Hepatic stellate cell (primary cell): Measurements from ENCODE around the gene TAS2R19.
"Not testable (repeated sequence)": the region's sequence is repeated elsewhere in the genome, so short reads cannot be mapped to it uniquely, and the experiment has no call there.

ENCODE experiments used
- DNase-seq: peaks from one replicate; pipeline ENCODE4 v3.0.0; 2011; ENCODE audit warnings: low spot score

TAS2R19 gene, protein sequence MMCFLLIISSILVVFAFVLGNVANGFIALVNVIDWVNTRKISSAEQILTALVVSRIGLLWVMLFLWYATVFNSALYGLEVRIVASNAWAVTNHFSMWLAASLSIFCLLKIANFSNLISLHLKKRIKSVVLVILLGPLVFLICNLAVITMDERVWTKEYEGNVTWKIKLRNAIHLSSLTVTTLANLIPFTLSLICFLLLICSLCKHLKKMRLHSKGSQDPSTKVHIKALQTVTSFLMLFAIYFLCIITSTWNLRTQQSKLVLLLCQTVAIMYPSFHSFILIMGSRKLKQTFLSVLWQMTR

DNA sequence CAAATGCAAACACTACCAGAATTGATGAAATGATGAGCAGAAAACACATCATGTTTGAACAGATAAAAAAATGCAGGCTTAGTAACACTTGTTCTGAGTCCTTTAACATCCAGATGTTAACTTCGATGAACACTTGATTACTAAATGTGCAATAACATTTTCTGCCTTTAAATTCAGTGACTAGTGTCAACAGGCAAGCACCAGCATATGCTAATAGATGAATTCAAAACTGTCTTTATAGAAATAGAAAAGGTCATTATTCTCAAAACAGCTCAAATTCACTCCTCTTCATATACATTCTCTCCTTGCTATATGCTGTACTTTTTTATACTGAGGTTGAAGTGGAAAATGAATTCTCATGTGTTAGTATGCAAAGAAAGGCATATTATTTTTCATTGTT is at the start of gene TAS2R19:
Gene TAS2R19 (minus strand): TSS at position 101 of the 400 bp plus-strand sequence. CDS start 49 bp downstream, at position 52.
- DNase-seq: no peak

DNA sequence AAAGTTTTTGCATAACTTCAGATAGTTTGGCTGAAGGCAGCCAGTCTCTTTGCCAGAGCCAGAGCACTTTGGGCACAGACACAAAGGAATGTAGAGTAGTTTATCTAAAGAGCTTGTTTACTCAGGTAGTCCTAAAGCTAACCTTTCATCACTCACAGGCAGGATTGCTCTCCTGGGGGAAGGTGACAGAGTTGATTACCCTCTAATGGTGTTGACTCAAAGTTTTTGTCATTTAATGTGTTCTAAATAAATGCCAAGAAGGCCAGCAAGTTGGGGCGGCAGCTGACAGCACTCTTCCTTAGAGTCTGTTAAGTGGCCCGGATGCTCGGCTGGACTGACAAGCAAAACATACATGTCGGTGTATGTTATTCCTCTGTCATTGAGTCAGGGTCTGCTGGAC is 49.0 kb upstream of the TAS2R19 start:
- no peak for DNase-seq

DNA sequence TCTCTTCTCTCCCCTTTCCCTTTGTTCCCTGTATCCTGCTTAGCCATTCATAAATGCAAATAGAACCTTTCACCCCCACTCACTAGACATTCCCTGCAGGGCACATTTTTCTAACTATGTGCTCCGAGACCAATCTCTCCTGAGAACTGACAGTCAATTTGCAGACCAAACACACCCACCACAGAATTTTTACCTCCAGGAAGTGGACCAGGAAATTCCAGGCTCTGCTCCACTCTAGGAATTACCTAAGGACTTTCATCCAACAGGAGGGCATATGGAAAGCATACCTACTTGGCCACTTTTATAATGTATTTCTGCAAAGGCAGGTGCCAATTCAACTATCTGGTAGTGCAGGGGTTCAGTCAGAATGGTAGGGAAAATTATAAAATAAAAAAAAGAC is 48.6 kb upstream of the TAS2R19 start:
- no peak for DNase-seq

DNA sequence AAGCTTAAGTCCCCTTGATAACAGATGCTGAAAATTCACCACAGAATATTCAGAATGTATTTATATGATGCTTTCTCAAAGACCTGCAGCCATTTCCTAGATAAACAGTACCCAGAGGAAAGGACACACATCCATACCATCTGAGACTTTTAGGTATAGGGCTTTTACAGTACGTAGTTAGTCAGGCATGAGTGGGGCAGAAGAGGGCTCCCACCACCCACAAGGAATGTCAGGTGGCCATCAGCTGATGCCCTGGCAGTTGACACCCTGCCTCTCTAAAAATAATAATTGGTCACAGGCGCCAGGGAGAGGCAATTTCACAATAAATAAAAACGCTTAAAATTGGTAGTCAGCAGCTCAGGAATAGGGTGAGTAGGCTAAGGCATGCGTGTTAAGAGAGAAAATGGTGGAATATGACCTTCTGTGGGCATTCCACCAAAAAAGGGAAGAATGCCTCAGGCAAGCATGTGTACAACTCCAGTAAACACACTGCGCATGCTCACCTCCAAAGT is 47.5 kb upstream of the TAS2R19 start:
- DNase-seq: no peak

DNA sequence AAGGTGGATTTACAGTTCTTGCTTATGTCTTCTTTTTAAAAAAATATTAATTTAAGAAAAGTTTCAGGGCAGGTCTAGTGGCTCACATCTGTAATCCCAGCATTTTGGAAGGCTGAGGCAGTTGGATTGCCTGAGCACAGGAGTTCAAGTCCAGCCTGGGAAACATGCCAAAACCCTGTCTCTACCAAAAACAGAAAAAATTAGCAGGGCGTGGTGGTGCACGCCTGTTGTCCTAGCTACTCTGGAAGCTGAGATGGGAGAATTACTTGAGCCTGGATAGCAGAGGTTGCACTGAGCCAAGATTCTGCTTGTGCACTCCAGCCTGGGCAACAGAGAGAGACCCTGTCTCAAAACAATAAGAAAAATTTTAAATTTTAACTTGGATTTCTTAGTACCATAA is 45.1 kb upstream of the TAS2R19 start:
- no peak for DNase-seq

DNA sequence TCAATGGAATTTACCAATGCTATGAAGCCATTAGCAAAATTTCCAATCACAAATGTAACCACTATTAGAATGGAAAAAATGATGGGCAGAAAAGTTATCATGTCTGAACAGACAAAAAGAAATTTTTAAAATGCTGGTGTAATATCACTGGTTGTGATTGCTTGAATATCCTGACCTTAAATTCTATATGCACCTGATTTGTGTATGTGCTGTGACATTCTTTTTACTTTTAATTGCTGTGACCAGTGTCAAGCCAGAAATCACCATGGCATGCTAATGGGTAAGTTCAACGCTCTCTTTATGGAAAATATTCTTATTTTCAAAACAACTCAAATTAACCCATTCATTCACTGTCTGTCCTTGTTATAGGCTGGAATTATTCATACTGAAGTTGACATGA is 39.8 kb upstream of the TAS2R19 start, which contains the start of gene TAS2R46:
Gene TAS2R46 (minus strand): TSS at position 101 of the 400 bp plus-strand sequence. CDS start 0 bp downstream, at position 101.
- DNase-seq: not testable (repeated sequence)

DNA sequence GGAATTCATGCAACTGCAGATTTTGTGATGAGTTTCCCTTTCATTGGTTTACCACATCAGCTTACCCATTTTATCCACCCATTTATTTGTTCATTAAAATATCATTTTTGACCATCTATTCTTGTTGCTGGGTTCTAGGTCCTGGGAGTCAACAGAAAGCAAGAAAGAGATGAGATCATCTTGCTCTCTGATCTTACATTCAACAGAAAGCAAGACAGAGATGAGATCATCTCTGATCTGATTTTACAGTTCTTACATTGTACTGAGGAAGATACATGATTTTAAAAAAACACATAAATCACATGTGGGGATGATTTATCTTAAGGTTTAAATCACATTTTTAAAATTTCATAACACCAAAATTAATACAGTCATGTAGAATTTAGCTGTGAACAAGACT is 37.4 kb upstream of the TAS2R19 start:
- no peak for DNase-seq

DNA sequence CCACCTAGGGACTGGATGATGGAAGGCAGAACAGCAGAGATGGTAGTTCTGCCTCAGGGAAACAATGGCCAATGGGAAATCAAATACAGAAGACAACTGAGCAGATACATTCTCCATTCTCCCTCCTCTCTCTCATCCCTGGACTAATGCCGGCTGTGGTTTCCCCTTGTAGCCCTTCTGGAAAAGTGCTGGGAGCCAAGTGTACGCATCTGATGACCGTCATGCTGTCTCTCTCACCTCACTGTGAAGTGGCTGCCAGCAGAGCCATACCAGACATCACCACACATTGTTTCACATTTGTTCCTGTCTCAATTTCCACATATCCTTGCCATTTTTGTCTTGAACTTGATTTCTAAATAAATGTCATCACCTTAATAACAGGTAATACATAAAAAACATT is 36.6 kb upstream of the TAS2R19 start:
- no peak for DNase-seq

DNA sequence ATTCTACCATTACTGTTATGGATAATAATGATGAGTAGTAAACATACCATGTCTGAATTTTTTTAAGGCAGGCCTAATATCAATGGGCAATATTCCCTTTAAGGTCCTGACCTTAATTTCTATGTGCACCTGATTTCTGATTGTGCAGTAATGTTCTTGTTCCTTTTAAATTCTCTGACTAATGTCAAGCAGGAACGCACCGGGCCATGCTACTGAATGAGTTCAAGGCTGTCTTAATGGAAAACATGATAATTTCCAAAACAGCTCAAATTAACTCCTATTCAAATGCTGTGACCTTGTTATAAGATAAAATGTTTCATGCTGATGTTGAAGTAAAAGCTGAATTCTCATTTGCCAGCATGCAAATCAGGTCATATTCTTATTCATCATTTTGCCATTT is 32.9 kb upstream of the TAS2R19 start:
- no peak for DNase-seq

DNA sequence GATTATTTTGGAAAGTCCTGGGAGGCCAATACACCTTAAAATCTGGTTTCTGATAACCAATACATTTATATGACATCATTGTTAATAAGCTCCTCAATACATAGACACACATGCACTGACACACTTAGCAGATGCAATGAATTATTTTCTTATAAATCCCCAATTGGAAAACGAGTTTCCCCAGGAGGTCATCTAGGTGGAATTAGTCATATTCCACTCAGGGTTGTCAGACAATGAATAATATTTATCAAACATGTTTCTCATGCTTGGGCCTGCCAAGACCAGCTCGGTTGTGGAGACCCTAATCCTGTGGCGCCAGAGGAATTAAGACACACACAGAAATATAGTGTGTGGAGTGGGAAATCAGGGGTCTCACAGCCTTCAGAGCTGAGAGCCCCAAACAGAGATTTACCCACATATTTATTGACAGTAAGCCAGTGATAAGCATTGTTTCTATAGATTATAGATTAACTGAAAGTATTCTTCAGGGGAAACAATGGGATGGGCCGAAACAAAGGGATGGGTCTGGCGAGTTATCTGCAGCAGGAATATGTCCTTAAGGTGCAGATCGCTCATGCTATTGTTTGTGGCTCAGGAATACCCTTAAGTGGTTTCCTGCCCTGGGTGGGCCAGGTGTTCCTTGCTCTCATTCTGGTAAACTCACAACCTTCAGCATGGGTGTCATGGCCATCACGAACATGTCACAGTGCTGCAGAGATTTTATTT is 27.5 kb upstream of the TAS2R19 start:
- DNase-seq: not testable (repeated sequence)

DNA sequence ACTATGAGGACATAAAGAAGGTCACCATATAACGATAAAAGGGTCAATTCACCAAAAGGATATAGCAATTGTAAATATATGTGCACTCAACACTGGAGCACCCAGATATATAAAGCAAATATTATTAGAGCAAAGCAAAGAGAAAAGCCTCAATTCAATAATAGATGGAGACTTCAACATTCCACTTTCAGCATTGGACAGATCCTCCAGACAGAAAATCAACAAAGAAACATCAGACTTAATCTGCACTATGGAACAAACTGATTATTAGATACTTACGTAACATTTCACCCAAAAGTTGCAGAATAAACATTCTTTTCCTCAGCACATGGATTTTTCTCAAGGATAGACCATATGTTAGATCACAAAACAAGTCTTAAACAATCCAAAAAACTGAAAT is 18.9 kb upstream of the TAS2R19 start:
- DNase-seq: not testable (repeated sequence)

DNA sequence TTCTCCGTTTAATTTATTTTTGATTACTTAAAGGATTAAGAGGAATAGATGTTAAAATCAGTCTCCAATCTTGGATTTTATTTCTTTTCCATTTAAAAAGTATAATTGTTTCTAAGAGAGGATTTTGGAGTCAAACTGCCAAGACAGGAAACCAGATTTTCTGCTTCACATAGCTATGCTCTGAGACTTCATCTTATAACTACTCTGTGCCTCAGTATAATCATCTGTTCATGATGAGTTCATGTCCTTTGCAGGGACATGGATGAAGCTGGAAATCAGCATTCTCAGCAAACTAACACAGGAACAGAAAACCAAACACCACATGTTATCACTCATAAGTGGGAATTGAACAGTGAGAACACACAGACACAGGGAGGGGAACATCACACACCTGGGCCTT is 17.7 kb upstream of the TAS2R19 start:
- no peak for DNase-seq

DNA sequence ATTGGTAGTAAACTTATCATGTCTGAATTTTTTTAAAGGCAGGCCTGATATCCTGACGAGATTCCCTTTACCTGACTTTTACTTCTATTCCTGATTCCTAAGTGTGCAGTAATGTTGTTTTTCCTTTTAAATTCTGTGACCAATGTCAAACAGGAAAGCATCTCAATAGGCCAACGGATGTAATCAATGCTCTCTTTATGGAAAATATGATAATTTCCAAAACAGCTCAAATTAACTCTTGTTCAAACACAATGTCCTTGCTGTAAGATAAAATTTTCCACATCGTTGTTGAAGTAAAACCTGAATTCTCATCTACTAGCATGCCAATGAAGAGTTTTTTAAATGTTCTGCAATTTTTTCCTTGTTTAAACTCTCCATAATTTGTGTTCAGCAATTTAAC is 16.8 kb upstream of the TAS2R19 start:
- no peak for DNase-seq

DNA sequence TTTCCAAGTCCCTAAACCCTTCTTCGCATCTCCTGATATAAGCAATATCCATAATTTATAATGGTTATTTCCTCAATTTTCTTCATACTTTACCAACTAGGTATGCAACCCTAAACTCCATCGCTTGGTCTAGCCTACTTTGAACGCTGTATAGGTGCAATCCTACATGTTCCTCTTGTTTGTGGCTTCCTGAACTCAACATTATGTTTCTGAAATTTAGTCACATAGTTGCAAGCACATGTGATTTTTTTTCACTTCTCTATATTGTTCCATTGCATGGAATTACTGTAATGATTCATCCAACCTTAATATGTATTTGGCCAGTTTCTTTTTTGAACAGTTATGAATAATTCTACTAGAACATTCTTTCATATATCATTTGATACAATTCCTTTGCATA is 11.5 kb upstream of the TAS2R19 start:
- DNase-seq: not testable (repeated sequence)

DNA sequence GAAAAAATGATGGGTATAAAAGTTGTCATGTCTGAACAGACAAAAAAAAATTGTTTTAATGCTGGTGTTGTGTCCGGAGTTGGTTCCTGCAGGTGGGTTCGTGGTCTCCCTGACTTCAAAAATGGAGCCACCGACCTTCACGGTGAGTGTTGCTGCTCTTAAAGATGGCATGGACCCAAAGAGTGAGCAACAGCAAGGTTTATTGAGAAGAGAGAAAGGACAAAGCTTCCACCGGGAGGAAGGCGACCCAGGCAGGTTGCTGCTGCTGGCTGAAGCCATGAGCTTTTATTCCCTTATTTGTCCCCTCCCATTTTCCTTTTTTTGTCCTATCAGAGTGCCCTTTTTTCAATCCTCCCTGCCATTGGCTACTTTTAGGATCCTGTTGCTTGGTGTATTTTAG is 8.9 kb upstream of the TAS2R19 start, which contains the start of gene TAS2R31:
Gene TAS2R31 (minus strand): TSS at position 101 of the 400 bp plus-strand sequence. CDS start 72 bp downstream, at position 29.
- no peak for DNase-seq

DNA sequence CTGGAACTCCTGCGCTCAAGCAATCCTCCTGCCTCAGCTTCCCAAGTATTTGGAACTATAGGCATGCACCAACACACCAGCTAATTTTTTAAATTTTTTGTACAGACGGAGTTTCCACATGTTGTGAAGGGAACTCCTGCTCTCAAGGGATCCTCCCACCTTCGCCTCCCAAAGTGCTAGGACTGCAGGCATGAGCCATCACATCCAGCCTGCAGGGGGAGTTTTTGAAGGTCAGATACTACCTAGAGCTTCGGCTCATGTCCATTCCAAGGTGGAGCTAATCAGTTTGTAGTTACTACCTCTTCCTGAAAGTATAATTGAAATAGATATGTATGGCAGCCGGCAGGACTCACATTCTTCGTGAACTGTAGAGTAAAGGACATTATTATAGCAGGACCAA is 3.7 kb upstream of the TAS2R19 start:
- DNase-seq: no peak

DNA sequence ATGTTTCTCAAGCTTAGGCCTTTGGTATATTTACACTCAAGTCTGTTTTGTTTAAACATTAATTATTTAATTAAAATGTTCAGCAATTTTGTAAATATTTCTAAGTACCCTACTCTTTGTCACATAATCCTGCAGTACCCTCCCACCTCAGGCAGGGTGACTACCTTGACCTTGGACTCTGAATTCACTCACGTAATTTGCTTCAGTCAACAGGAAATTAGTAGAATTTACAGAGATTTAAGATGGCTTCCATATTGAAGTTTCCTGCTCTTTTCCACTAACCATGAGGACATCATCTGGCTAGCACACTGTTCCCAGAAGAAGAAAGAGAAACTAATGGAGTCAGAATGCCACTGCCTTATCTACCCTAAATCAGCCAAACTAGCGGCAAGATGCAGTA is 967 bp upstream of the TAS2R19 start:
- no peak for DNase-seq

DNA sequence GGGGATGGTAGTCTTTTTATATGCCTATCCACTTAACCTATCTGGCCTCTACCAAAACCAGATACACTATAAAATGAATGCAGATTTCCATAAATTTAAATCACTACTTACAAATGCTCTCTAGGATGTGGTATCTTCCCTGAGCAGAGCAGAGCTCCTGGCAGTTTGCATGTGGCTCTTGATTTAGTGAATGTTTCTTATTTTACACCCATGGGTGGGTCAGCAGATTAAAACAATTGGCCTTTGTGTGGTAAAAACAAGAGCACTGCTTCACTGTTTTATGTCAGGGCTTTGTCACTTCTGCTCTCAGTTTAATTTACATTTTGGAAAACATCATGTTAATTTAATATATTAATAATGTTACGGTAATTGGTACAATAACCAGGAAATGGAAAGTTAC is 5.5 kb downstream of the TAS2R19 start:
- DNase-seq: no peak

DNA sequence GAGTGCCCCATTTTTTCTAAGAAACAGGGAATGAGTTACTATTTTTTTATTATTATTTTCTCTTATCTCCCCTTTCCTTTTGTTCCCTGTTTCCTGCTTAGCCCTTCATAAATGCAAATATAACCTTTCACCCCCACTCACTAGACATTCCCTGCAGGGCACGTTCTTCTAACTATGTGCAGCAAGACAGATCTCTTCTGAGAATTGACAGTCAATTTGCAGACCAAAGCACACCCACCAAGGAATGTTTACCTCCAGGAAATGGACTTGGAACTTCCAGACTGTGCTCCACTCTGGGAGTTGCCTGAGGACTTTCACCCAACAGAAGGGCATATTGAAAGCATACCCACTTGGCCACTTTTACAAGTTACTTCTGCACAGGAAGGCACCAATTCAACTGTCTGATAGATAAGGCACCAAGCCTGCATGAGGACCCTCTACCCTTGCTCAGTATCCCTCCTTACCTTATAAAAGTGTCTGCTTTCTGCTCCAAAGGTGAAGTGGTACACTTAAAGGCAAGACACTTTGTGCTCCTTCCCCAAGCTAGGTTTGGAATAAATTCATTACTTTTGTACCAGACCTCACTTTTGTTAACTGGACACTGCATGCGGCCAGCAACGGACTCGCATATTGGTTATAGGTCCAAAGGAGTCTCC is 6.5 kb downstream of the TAS2R19 start:
- no peak for DNase-seq

DNA sequence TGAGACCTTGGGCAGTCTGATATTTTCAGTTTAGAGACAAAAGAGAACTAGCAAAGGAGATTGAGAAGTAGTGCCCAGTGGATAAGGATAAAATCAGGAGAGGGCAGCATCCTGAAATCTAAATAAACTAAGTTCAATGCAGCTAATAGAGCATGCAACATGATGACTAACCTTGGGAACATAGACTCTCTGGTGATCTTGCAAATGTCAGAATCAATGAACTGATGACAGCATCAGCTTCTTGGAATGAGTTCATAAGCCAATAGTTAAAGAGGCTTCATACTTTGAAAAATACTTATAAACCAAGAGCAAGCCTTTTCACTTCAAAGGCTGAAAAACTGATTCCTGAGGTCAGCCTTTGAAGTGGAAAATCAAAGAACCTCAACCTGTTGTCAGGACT is 8.2 kb downstream of the TAS2R19 start:
- DNase-seq: no peak

DNA sequence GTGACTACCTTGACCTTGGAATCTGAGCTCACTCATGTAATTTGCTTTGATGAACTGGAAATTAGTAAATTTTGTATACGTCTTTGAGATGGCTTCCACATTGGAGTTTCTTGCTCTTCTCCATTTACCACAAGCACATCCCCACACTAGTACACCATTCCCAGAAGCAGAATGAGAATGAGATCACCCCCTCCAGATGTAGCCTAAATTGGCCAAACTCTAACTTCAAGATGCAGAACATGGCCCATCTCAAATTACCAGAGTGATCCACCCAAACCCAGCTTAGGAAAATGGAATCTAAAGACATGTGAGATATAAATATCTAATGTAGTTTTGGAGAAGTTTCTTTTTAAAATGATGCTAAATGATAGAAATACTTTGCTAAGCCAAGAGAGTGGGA is 14.8 kb downstream of the TAS2R19 start:
- DNase-seq: no peak

DNA sequence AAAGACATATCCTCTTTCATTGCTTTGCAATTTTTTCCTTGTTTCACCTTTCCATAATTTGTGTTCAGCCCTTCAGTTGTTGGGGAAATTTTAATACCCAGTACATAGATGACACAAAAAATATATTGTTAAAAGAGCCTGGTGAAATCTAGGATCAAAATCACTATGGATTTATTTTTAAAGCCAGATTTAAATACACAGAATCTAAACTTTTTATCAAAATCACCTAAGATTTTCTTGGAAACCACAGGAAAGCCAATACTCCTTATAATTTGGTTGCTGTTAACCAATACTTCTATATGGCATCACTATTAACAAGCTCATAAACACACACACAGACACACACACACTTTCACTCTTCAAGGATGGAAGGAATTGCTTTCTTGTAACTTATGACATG is 24.2 kb downstream of the TAS2R19 start, which contains the start of gene TAS2R20:
Gene TAS2R20 (minus strand): TSS at position 101 of the 400 bp plus-strand sequence. CDS start 429 bp downstream, outside the sequence.
- DNase-seq: no peak

DNA sequence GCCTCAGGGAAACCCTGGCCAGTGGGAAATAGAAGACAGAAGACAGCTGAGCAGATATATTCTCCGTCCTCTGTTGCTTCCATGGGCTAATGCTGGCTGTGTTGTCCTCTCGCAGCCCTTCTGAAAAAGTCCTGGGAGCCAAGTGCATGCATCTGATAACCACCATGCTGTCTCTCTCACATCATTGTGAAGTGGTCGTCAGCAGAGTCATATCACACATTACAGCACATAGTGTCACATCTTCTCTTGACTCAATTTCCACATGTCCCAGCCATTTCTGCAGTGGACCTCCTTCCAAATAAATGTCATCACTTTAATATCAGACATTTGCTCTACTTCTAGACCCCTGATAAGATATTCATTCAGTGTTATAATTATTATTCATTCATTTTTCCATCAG is 28.1 kb downstream of the TAS2R19 start:
- DNase-seq: no peak
